Measurements from ENCODE around the gene PAX2.

Gene PAX2

DNA sequence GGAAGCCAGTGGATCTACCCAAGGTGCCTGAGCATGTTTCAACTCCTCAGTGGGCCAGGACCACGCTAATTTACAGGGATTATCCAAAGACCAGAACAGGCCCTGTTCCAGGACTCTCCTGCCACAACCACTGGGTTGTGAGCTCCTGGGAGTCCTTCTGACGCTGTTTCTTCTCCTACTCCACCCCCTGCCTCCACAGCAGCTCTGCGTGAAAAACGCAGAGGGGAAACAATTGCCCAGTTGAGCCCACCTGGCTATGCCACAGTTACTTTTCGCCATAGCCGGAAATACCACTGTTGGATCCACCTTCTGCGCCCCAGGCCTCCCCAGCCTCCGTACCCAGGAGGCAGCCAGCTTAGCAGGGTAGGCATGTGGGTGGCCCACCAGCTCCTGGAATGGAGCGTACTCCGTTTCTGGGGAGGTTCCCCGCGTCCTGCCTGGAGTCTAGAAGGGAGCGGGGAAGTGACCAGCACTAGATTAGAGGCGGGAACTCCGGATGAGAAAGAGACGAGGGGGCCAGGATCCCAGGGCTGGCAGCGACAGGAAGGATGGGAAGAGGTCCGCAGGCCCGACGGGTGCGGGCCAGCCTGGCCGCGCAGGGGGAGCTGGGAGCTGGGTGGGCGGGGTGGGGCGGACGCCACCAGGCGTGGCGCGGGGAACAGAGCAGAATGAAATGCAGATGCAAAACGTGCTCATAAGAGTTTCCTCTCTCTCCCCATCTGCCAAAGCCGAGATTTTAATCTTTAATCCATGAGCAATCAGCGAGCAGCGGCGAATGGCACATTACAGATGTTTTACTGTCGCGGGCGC, 32.1 kb upstream of the PAX2 start:
- Histone ChIP-seq H3K4me1 (ENCODE audit: insufficient read depth, poor library complexity, severe bottlenecking) (no peaks in the 10 kb centered on the region), H3K4me3 (ENCODE audit: severe bottlenecking) (no peak overlapping the region), H3K36me3 (ENCODE audit: low read depth) (no peaks in the 10 kb centered on the region), H3K27ac (ENCODE audit: poor library complexity, severe bottlenecking) (no peak overlapping the region), H3K9me3 (ENCODE audit: severe bottlenecking) (no peaks in the 10 kb centered on the region), H3K27me3 (ENCODE audit: insufficient read depth, poor library complexity, severe bottlenecking) (peaks cover 100% of the 10 kb centered on the region)
- TF ChIP-seq, protein P1, sequence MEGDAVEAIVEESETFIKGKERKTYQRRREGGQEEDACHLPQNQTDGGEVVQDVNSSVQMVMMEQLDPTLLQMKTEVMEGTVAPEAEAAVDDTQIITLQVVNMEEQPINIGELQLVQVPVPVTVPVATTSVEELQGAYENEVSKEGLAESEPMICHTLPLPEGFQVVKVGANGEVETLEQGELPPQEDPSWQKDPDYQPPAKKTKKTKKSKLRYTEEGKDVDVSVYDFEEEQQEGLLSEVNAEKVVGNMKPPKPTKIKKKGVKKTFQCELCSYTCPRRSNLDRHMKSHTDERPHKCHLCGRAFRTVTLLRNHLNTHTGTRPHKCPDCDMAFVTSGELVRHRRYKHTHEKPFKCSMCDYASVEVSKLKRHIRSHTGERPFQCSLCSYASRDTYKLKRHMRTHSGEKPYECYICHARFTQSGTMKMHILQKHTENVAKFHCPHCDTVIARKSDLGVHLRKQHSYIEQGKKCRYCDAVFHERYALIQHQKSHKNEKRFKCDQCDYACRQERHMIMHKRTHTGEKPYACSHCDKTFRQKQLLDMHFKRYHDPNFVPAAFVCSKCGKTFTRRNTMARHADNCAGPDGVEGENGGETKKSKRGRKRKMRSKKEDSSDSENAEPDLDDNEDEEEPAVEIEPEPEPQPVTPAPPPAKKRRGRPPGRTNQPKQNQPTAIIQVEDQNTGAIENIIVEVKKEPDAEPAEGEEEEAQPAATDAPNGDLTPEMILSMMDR (IDR thresholded peaks at IDR 0.05; ENCODE audit: poor library complexity, severe bottlenecking): no peak
- ATAC-seq (ENCODE audit: low read depth) (no peak), DNase-seq (ENCODE audit: low spot score) (no peak)

- Histone ChIP-seq H3K4me3 (ENCODE audit: severe bottlenecking) (no peak overlapping the region), H3K27me3 (ENCODE audit: insufficient read depth, poor library complexity, severe bottlenecking) (peaks cover 100% of the 10 kb centered on the region)
Observed at GRCh38 chr10:100713859-100714565, 31.4 kb upstream of the PAX2 start.

DNA sequence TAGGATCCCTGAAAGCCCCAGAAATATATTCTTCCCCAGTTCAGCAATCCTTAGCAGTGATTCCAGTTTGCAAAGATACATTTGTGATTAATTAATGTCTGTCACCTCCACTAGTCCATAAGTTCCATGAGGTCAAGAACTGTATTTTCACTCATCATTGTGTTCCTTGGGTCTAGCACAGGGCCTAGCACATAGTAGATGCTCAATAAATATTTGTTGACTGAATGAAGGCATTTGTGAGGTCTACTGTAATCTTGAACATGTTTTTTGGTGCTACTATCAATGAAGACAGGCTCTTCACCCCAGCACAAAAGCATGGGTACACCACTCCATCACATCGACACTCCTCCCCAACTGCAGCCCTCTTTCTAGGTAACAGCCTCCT, 30.8 kb upstream of the PAX2 start:
- DNase-seq (ENCODE audit: low spot score) (no peak), ATAC-seq (ENCODE audit: low read depth) (no peak)
- H3K9me3 ChIP-seq (ENCODE audit: severe bottlenecking): no peaks in the 10 kb centered on the region
- no peak overlapping the region for H3K4me3 ChIP-seq (ENCODE audit: severe bottlenecking)
- no peaks in the 10 kb centered on the region for H3K4me1 ChIP-seq (ENCODE audit: insufficient read depth, poor library complexity, severe bottlenecking)
- TF ChIP-seq, protein P1 (IDR thresholded peaks at IDR 0.05; ENCODE audit: poor library complexity, severe bottlenecking): no peak
- H3K36me3 ChIP-seq (ENCODE audit: low read depth): no peaks in the 10 kb centered on the region
- no peak overlapping the region for H3K27ac ChIP-seq (ENCODE audit: poor library complexity, severe bottlenecking)
- peaks cover 100% of the 10 kb centered on the region for H3K27me3 ChIP-seq (ENCODE audit: insufficient read depth, poor library complexity, severe bottlenecking)

More at GRCh38 chr10:100713859-100714565, 31.4 kb upstream of the PAX2 start:
- no peaks in the 10 kb centered on the region for H3K9me3 ChIP-seq (ENCODE audit: severe bottlenecking)
- H3K27ac ChIP-seq (ENCODE audit: poor library complexity, severe bottlenecking): no peak overlapping the region
- TF ChIP-seq, protein P1 (IDR thresholded peaks at IDR 0.05; ENCODE audit: poor library complexity, severe bottlenecking): no peak
- ATAC-seq (ENCODE audit: low read depth) (no peak), DNase-seq (ENCODE audit: low spot score) (no peak)
- no peaks in the 10 kb centered on the region for H3K36me3 ChIP-seq (ENCODE audit: low read depth)
- H3K4me1 ChIP-seq (ENCODE audit: insufficient read depth, poor library complexity, severe bottlenecking): no peaks in the 10 kb centered on the region

GRCh38 chr10:100715101-100715444, 30.3 kb upstream of the PAX2 start:
- Histone ChIP-seq H3K9me3 (ENCODE audit: severe bottlenecking) (no peaks in the 10 kb centered on the region), H3K4me1 (ENCODE audit: insufficient read depth, poor library complexity, severe bottlenecking) (no peaks in the 10 kb centered on the region), H3K4me3 (ENCODE audit: severe bottlenecking) (no peak overlapping the region), H3K36me3 (ENCODE audit: low read depth) (no peaks in the 10 kb centered on the region), H3K27ac (ENCODE audit: poor library complexity, severe bottlenecking) (no peak overlapping the region), H3K27me3 (ENCODE audit: insufficient read depth, poor library complexity, severe bottlenecking) (peaks cover 98% of the 10 kb centered on the region)
- ATAC-seq (ENCODE audit: low read depth) (no peak), DNase-seq (ENCODE audit: low spot score) (no peak)
- TF ChIP-seq, protein P1 (IDR thresholded peaks at IDR 0.05; ENCODE audit: poor library complexity, severe bottlenecking): no peak

Measured in RWPE2 (cell line).